22Rv1 (cell line): ENCODE results near the gene RPUSD3.

ENCODE experiments used
- CTCF ChIP-seq: fragments of 450-650 bp; IDR thresholded peaks from 2 replicates; pipeline ENCODE4 v1.5.1; 2017; ENCODE audit warnings: mild to moderate bottlenecking
- ZFX ChIP-seq: fragments of 450-650 bp; IDR thresholded peaks from 2 replicates; pipeline ENCODE4 v1.6.1; 2017; ENCODE audit warnings: antibody characterized with exemption, borderline replicate concordance

GRCh38 chr3:9815986-9816385 lies 27.8 kb downstream of the RPUSD3 start:
- TF ChIP-seq CTCF (no peak), ZFX (no peak)
